ENCODE measurements around the gene FYB2. TPM values are rescaled to one million over a fixed set of nuclear protein-coding genes. Genes with fewer than 3 reads are reported as not detected.

FYB2 gene
- total RNA-seq, 1 experiment from 2014 or later: not detected

DNA sequence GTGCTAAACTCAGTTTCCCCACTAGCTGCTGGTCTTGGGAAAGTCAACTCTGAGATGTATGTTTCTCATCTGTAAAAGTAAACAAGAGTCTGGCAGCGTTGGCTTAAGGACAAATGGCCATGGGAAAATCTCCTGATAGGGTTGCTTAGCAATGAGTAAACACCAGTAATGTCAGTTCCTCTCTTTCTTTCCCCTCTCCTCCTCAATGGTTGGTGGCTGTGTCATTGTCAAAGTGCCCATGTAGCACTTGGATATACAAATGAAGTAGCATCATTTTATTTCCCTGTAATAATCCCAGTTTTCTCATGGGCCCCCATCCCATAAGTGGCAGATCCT lies 2.2 kb upstream of the FYB2 start:
- Histone ChIP-seq H3K4me1 (ENCODE audit: insufficient read depth, low read length) (peaks cover 14% of the 10 kb centered on the region), H3K79me2 (ENCODE audit: low read length) (no peaks in the 10 kb centered on the region), H3K27ac (ENCODE audit: low read length) (peak overlapping the region; percentile 44; the same call in 1 of the 2 replicates), H3K9me3 (ENCODE audit: low read length) (no peaks in the 10 kb centered on the region), H3K9ac (ENCODE audit: low read length) (no peak overlapping the region; the same call in 1 of the 2 replicates), H2AFZ (ENCODE audit: low read length) (0 out of 2 replicates have a peak overlapping the region, but pooled peaks have one; percentile 44), H3K9me2 (replicated peaks; ENCODE audit: low read length) (no peaks in the 10 kb centered on the region), H4K20me1 (ENCODE audit: low read length) (no peaks in the 10 kb centered on the region), H3K4me2 (ENCODE audit: low read length) (peak overlapping the region; percentile 74), H3K4me3 (ENCODE audit: low read length) (no peak overlapping the region), H3F3A (ENCODE audit: low read length, unreplicated experiment) (no peaks in the 10 kb centered on the region), H3K27me3 (ENCODE audit: low read length) (0 out of 2 replicates have a peak, but pooled peaks cover 5% of the 10 kb centered on the region), H3K36me3 (ENCODE audit: low read depth, low read length) (no peaks in the 10 kb centered on the region)
- peak; percentile 26 for DNase-seq
- no peak for ATAC-seq
- no TSS peak for BruUV-seq (replicated peaks)
- CTCF ChIA-PET: no interaction called here
- POLR2A ChIA-PET (ENCODE audit: unreplicated experiment): no interaction called here
- no peak for TF ChIP-seq EZH2phosphoT487 (IDR thresholded peaks at IDR 0.05; ENCODE audit: borderline replicate concordance, low read length)
- TF ChIP-seq, protein P1, sequence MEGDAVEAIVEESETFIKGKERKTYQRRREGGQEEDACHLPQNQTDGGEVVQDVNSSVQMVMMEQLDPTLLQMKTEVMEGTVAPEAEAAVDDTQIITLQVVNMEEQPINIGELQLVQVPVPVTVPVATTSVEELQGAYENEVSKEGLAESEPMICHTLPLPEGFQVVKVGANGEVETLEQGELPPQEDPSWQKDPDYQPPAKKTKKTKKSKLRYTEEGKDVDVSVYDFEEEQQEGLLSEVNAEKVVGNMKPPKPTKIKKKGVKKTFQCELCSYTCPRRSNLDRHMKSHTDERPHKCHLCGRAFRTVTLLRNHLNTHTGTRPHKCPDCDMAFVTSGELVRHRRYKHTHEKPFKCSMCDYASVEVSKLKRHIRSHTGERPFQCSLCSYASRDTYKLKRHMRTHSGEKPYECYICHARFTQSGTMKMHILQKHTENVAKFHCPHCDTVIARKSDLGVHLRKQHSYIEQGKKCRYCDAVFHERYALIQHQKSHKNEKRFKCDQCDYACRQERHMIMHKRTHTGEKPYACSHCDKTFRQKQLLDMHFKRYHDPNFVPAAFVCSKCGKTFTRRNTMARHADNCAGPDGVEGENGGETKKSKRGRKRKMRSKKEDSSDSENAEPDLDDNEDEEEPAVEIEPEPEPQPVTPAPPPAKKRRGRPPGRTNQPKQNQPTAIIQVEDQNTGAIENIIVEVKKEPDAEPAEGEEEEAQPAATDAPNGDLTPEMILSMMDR (conservative IDR thresholded peaks at IDR 0.05; ENCODE audit: low read depth, low read length): no peak
- intact Hi-C loops (cut with micrococcal nuclease): loop anchor here (2.0 to 5.0 kb wide), 3 partner anchors 109 to 1534 kb away; no protein-coding TSS in a partner anchor

DNA sequence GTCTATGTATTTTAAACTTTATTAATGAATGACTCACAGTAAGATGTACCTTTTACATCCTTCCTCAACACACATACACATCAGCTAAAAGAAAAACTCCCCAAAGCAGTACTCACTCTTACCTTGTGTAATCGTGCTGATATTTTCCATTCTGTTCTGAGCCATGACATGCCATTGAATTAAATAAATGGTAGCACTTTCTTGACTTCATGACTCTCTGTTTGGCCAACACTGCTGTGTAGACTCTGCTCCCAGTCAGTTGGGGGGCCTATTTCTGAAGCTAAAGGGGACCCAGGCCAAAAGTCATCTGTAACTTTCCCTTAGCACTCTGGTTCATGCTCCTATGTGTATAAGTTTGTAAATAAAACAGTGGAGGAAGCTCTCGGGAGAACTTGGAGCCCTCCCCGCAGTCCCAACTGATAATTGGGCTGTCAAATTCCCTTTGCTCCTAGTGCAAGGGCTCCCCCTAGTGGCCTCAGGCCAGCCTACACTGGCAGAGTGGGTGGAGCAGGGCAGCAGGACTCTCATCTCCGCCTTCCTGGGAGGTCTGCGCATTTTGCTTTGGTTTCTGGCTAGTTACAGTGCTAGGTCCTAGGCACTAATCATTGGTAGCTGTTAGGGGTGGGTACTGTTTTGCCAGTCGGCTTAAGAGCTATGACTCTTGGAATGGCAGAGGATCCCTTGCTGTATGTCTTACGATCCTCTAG lies 1.7 kb upstream of the FYB2 start:
- Histone ChIP-seq H3K4me2 (ENCODE audit: low read length) (peak overlapping the region; percentile 74), H3K27ac (ENCODE audit: low read length) (peak overlapping the region; percentile 44), H3K27me3 (ENCODE audit: low read length) (0 out of 2 replicates have a peak, but pooled peaks cover 5% of the 10 kb centered on the region), H3K9me3 (ENCODE audit: low read length) (no peaks in the 10 kb centered on the region), H4K20me1 (ENCODE audit: low read length) (no peaks in the 10 kb centered on the region), H3K36me3 (ENCODE audit: low read depth, low read length) (no peaks in the 10 kb centered on the region), H3K9ac (ENCODE audit: low read length) (no peak overlapping the region; the same call in 1 of the 2 replicates), H3F3A (ENCODE audit: low read length, unreplicated experiment) (no peaks in the 10 kb centered on the region), H3K4me3 (ENCODE audit: low read length) (peak overlapping the region; percentile 46; the same call in 1 of the 2 replicates), H3K9me2 (replicated peaks; ENCODE audit: low read length) (no peaks in the 10 kb centered on the region), H3K79me2 (ENCODE audit: low read length) (no peaks in the 10 kb centered on the region), H3K4me1 (ENCODE audit: insufficient read depth, low read length) (peaks cover 14% of the 10 kb centered on the region), H2AFZ (ENCODE audit: low read length) (0 out of 2 replicates have a peak overlapping the region, but pooled peaks have one; percentile 44)
- intact Hi-C loops (cut with micrococcal nuclease): loop anchor here (2.0 to 5.0 kb wide), 3 partner anchors 109 to 1534 kb away; no protein-coding TSS in a partner anchor
- ChIA-PET CTCF (interaction anchor here (0.5 to 0.6 kb wide), 2 partner anchors 27 to 236 kb away, joined by 4 to 6 read pairs; no protein-coding TSS in a partner anchor), POLR2A (ENCODE audit: unreplicated experiment) (no interaction called here)
- DNase-seq (peak; percentile 89), ATAC-seq (peak; percentile 85)
- BruUV-seq (replicated peaks): no TSS peak
- TF ChIP-seq, protein P1 (conservative IDR thresholded peaks at IDR 0.05; ENCODE audit: low read depth, low read length): peak; percentile 97
- no peak for TF ChIP-seq EZH2 (IDR thresholded peaks at IDR 0.05; ENCODE audit: low read length, unreplicated experiment)

Data from PC-3 (cell line).